Cardiac fibroblast (primary cell): ENCODE data around the gene SMG6.

Source experiments
- DNase-seq, 2 donors: peaks; one replicate each; pipeline versions ENCODE4 v3.0.0 to v3.0.0-alpha.2; 2010; ENCODE audit warnings: low read depth in 2 of 2
- H3K4me3 ChIP-seq, 2 donors: replicated peaks in 1 of 2; 1 replicate in 1 of 2; 2 replicates in 1 of 2; pipeline ENCODE4 v1.5.1; 2011; ENCODE audit warnings: low read depth in 2 of 2, low read length in 2 of 2, mild to moderate bottlenecking in 2 of 2, moderate library complexity in 1 of 2
- TF ChIP-seq, protein P1 (sequence below): IDR thresholded peaks from one replicate; pipeline ENCODE4 v1.5.1; 2011; ENCODE audit warnings: low read depth, mild to moderate bottlenecking, low read length, inconsistent platforms

SMG6 gene

DNA sequence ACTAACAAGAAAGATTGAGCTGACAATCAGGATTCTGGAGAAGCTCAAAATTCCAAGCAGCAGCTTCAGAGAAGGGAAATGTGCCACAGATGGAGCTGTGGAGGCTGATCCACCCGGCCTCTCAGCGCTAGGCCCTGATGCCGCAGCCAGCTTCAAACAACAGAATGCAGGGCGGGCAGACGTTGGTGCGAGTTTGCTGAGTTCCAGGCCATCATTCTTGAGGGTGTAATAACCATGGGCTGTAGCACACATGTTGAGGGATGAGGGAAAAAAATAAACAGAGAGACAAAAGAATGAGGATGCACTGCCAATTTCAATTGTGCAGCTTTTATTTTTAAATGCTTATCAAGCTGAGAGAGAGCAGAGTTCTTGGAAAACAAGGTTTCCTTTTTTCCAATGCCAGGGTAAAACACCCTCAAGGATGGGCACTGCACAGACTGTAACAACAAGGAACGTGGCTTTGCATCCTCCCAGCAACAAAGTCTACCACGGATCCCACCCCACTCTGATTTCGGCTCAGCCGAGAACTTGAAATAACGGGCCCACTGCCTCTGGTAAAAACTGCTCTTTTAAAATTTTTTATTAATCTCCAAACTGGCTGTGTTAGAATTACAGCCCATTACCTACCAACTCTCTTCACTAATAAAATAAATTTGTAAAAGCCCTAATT is 90.2 kb downstream of the SMG6 start:
- TF ChIP-seq, protein P1, sequence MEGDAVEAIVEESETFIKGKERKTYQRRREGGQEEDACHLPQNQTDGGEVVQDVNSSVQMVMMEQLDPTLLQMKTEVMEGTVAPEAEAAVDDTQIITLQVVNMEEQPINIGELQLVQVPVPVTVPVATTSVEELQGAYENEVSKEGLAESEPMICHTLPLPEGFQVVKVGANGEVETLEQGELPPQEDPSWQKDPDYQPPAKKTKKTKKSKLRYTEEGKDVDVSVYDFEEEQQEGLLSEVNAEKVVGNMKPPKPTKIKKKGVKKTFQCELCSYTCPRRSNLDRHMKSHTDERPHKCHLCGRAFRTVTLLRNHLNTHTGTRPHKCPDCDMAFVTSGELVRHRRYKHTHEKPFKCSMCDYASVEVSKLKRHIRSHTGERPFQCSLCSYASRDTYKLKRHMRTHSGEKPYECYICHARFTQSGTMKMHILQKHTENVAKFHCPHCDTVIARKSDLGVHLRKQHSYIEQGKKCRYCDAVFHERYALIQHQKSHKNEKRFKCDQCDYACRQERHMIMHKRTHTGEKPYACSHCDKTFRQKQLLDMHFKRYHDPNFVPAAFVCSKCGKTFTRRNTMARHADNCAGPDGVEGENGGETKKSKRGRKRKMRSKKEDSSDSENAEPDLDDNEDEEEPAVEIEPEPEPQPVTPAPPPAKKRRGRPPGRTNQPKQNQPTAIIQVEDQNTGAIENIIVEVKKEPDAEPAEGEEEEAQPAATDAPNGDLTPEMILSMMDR: no peak
- H3K4me3 ChIP-seq: peak overlapping the region in 1 of 2 donors; percentile 36
- DNase-seq: peak; percentile 39 to 72

DNA sequence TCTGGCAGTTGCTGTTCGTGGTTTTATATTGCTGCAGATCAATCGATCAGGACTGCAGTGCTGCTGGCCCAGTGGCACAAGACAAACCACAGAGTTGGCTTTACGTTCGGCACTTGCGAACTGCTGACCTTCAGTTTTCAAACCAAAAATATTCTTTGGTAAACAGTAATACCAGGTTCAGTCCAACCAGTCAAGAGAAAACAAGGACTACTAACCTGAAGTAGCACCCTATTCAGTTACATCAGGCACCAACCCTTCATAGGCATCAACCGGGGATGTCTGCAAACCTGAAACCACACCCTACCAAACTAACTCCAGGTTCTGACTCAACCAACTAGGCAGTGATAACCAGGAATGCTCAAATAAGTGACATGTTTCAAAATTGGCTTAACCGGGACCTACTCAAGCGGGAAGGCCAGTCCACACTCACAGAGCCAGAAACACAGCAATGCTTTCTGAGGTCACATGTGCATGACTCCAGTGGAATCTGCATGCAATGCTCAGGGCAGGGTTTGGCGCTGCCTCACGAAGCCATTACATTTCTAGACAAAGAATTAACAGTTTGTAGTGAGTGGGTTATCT is 91.1 kb downstream of the SMG6 start:
- no peak overlapping the region for H3K4me3 ChIP-seq
- DNase-seq: peak; percentile 68 to 82
- TF ChIP-seq, protein P1: no peak

DNA sequence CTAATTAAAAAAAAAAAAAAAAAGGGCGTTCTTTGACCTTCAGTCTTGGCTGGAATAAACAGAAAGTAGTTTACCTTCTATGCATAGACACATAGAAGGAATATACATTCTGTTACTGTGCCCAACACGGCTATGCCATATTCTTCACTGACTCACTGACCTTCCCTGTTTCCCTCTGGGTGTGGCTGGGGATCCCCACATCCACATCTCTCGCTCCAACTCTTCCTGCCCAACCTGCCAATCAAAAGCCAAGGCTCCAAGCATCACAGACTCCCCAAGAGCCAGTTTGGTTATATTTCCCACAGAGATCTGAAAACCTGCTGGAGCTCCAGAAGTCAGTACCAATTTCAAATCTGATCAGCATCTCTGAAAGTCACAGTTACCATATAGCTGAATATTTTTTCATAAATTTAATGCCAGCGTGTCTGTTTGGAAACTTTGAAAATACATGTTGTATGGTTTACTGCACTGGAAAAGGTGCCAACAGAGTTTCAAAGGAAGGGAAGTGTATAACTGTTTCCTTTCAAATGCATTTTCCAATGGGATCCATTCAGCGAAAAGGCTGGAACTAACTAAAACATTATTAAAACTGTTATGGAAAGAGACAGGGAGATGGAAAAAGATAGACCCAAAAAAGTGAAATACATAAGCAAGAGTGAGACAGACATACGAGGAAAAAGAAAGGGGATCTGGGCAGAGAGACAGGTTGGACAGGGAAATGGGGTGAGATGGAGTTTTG is 91.8 kb downstream of the SMG6 start:
- no peak for DNase-seq
- no peak overlapping the region for H3K4me3 ChIP-seq
- TF ChIP-seq, protein P1: no peak

GRCh38 chr17:2210726-2211125 is 92.9 kb downstream of the SMG6 start:
- no peak for DNase-seq
- H3K4me3 ChIP-seq: no peak overlapping the region
- TF ChIP-seq, protein P1: no peak

GRCh38 chr17:2207815-2208515 is 95.6 kb downstream of the SMG6 start:
- TF ChIP-seq, protein P1: no peak
- DNase-seq: no peak
- H3K4me3 ChIP-seq: no peak overlapping the region

GRCh38 chr17:2204393-2204792 is 99.2 kb downstream of the SMG6 start:
- TF ChIP-seq, protein P1: no peak
- no peak for DNase-seq
- H3K4me3 ChIP-seq: no peak overlapping the region
